Lung (tissue), 12 donors: ENCODE measurements around the gene IQSEC1. TPM values are rescaled to one million over a fixed set of nuclear protein-coding genes. Genes with fewer than 3 reads are reported as not detected.

Experiments
- ATAC-seq: fragments of 200-7000 bp; cut with Tn5 transposase; one replicate; pipeline ENCODE4 v1.9.1; 2020; ENCODE audit warnings: moderate number of reproducible peaks; ENCODE audit not compliant: insufficient read depth, low FRiP score
- DNase-seq, 3 donors: peaks; one replicate each; pipeline ENCODE4 v3.0.0-alpha.2; 2013 to 2017
- H3K27ac ChIP-seq, 2 donors: one replicate each; pipeline ENCODE4 v1.5.1; 2013; ENCODE audit warnings: mild to moderate bottlenecking in 2 of 2, moderate library complexity in 2 of 2, control low read depth in 1 of 2, inconsistent platforms in 1 of 2, low read depth in 1 of 2, low read length in 1 of 2
- H3K27me3 ChIP-seq, 3 donors: one replicate each; pipeline ENCODE4 v1.5.1; 2013; ENCODE audit warnings: low read length in 2 of 3; ENCODE audit not compliant: control insufficient read depth in 3 of 3, insufficient read depth in 3 of 3
- H3K36me3 ChIP-seq, 4 donors: one replicate each; pipeline ENCODE4 v1.5.1; 2013; ENCODE audit warnings: low read length in 4 of 4, mild to moderate bottlenecking in 1 of 4, moderate library complexity in 1 of 4; ENCODE audit not compliant: control insufficient read depth in 4 of 4, insufficient read depth in 4 of 4
- H3K4me1 ChIP-seq, 5 donors: one replicate each; pipeline ENCODE4 v1.5.1; 2013; ENCODE audit warnings: low read length in 5 of 5, mild to moderate bottlenecking in 2 of 5, moderate library complexity in 1 of 5; ENCODE audit not compliant: control insufficient read depth in 5 of 5, insufficient read depth in 5 of 5
- H3K4me3 ChIP-seq: one replicate; pipeline ENCODE4 v1.5.1; 2013; ENCODE audit warnings: mild to moderate bottlenecking, control low read depth, moderate library complexity
- H3K9ac ChIP-seq, 2 donors: one replicate each; pipeline ENCODE4 v1.5.1; 2013; ENCODE audit warnings: low read length in 2 of 2, control low read depth in 1 of 2; ENCODE audit not compliant: insufficient read depth in 1 of 2
- H3K9me3 ChIP-seq, 4 donors: one replicate each; pipeline ENCODE4 v1.5.1; 2013; ENCODE audit warnings: low read length in 3 of 4, mild to moderate bottlenecking in 1 of 4, moderate library complexity in 1 of 4; ENCODE audit not compliant: control insufficient read depth in 4 of 4, insufficient read depth in 3 of 4
- WGBS, 2 donors: extraction: QIAGEN DNeasy Blood & Tissue Kit; methylation state at CpG; one replicate each; pipeline ENCODE4 v1.1.7; 2013; 5-methylcytosine and 5-hydroxymethylcytosine counted together
- polyA plus RNA-seq, 2 donors: library from polyadenylated mRNA; stranded (reverse); fragments of 200-250 nt; gene quantifications; one replicate each; pipeline ENCODE4 v1.2.1, GENCODE V29; 2013
- total RNA-seq, 2 donors: library from RNA; depleted of rRNA in 1 of 2; stranded (reverse); fragments of >200 nt in 1 of 2; gene quantifications; one replicate each; pipeline ENCODE4 v1.2.1, GENCODE V29; 2014 to 2021
- TF ChIP-seq, protein P1 (sequence below): IDR thresholded peaks from 2 replicates; pipeline ENCODE4 v1.5.1; 2012; ENCODE audit warnings: mild to moderate bottlenecking; ENCODE audit errors: control extremely low read depth, extremely low read depth
- donor health status: control.
- donor health status: control.
- donor health status: Bipolar disorder and iron deficiency.
- donor health status: healthy.
- donor health status: DM: yes; HTN: yes; CAD: no.

IQSEC1 gene
- total and polyA plus RNA-seq, 4 donors = 13.9 to 69.1 (median 31.1) TPM

DNA sequence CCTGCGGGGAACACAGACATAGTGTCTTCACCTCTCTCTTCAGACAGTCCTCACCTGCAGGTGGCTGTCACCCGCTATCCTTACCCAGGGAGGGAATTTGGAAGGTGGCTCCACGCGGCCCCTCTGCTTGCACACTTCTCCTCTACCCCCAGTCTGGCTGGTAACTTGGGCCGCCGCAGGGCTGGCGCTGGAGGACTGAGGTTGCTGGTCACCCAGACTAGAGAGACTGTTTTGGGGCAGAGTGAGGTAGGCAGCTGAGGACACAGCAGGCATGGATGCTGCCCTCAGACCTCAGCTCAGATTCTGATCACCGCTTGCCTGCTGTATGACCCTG lies 12.6 kb upstream of the IQSEC1 start:
- Histone ChIP-seq H3K36me3 (no peaks in the 10 kb centered on the region), H3K27ac (no peak overlapping the region), H3K4me1 (no peaks in the 10 kb centered on the region), H3K9ac (no peak overlapping the region), H3K27me3 (peaks cover 0 to 5% (median 0%) of the 10 kb centered on the region in 3 donors), H3K9me3 (no peaks in the 10 kb centered on the region), H3K4me3 (no peak overlapping the region)
- 94% methylated on average over 8 of the region's 8 CpGs for WGBS, 2 donors
- ATAC-seq = no peak
- no peak for DNase-seq
- TF ChIP-seq, protein P1, sequence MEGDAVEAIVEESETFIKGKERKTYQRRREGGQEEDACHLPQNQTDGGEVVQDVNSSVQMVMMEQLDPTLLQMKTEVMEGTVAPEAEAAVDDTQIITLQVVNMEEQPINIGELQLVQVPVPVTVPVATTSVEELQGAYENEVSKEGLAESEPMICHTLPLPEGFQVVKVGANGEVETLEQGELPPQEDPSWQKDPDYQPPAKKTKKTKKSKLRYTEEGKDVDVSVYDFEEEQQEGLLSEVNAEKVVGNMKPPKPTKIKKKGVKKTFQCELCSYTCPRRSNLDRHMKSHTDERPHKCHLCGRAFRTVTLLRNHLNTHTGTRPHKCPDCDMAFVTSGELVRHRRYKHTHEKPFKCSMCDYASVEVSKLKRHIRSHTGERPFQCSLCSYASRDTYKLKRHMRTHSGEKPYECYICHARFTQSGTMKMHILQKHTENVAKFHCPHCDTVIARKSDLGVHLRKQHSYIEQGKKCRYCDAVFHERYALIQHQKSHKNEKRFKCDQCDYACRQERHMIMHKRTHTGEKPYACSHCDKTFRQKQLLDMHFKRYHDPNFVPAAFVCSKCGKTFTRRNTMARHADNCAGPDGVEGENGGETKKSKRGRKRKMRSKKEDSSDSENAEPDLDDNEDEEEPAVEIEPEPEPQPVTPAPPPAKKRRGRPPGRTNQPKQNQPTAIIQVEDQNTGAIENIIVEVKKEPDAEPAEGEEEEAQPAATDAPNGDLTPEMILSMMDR = no peak

GRCh38 chr3:13085081-13085845 lies 12.0 kb upstream of the IQSEC1 start:
- peaks cover 0 to 5% (median 0%) of the 10 kb centered on the region in 3 donors for H3K27me3 ChIP-seq
- ATAC-seq (no peak), DNase-seq (no peak)
- H3K27ac ChIP-seq = no peak overlapping the region
- TF ChIP-seq, protein P1 = no peak
- H3K9ac ChIP-seq = no peak overlapping the region
- no peak overlapping the region for H3K4me3 ChIP-seq
- H3K9me3 ChIP-seq = no peaks in the 10 kb centered on the region
- no peaks in the 10 kb centered on the region for H3K4me1 ChIP-seq
- WGBS, 2 donors = 87 to 88% methylated on average over 26 of the region's 26 CpGs
- no peaks in the 10 kb centered on the region for H3K36me3 ChIP-seq

DNA sequence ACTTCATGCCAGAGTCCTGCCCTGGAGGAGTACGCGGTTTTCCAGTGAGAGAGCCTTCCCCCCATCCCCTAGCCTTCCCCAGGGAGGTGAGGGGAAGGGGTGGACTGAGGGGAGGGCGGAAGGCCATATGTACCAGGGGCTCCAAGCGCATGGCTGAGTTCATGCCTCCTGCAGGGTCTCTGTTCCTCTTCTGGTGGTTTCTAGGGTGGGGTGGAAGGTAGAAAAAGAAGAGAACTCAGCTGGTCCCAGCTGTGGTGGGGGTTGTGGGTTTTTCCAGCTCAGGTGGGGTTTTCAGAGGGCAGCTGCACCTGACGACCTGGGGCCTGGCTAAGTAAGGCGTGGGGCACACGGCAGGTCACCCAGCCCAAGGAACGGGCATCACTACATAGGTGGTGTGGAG lies 10.7 kb upstream of the IQSEC1 start:
- Histone ChIP-seq H3K27ac (no peak overlapping the region), H3K9me3 (no peaks in the 10 kb centered on the region), H3K4me3 (no peak overlapping the region), H3K4me1 (peaks cover 0 to 2% (median 0%) of the 10 kb centered on the region in 5 donors), H3K9ac (no peak overlapping the region), H3K27me3 (peaks cover 0 to 5% (median 0%) of the 10 kb centered on the region in 3 donors), H3K36me3 (no peaks in the 10 kb centered on the region)
- 78 to 87% methylated on average over 8 of the region's 8 CpGs for WGBS, 2 donors
- ATAC-seq = no peak
- TF ChIP-seq, protein P1 = no peak
- no peak for DNase-seq
